Esophagus muscularis mucosa (tissue), 4 donors: ENCODE measurements around the gene USP34. TPM values are rescaled to one million over a fixed set of nuclear protein-coding genes. Genes with fewer than 3 reads are reported as not detected.
"Not testable (repeated sequence)": the region's sequence is repeated elsewhere in the genome, so short reads cannot be mapped to it uniquely, and the experiment has no call there.

Experiments
- DNase-seq: peaks from one replicate; pipeline ENCODE4 v3.0.0-alpha.2; 2017; ENCODE audit errors: extremely low spot score
- H3K27ac ChIP-seq, 4 donors: fragments of 200-600 bp; sonication (generic); replicated peaks in 1 of 4; 1 replicate in 3 of 4; 2 replicates in 1 of 4; pipeline ENCODE4 v1.5.1; 2016 to 2019; ENCODE audit warnings: mild to moderate bottlenecking in 1 of 4
- H3K27me3 ChIP-seq, 4 donors: fragments of 200-600 bp; sonication (generic); one replicate each; pipeline versions ENCODE4 v1.5.1 to v1.6.0; 2016 to 2019
- H3K36me3 ChIP-seq, 4 donors: fragments of 200-600 bp; sonication (generic); one replicate each; pipeline ENCODE4 v1.5.1; 2016 to 2019
- H3K4me1 ChIP-seq, 4 donors: fragments of 200-600 bp; sonication (generic); one replicate each; pipeline ENCODE4 v1.5.1; 2016 to 2019
- H3K4me3 ChIP-seq, 4 donors: fragments of 200-600 bp; sonication (generic); 1 replicate in 2 of 4; 2 replicates in 2 of 4; pipeline ENCODE4 v1.5.1; 2016 to 2019; ENCODE audit warnings: mild to moderate bottlenecking in 4 of 4, moderate library complexity in 1 of 4
- H3K9me3 ChIP-seq, 4 donors: fragments of 200-600 bp; sonication (generic); 1 replicate in 3 of 4; 2 replicates in 1 of 4; pipeline ENCODE4 v1.5.1; 2016 to 2019
- EP300 ChIP-seq: sonication (generic); formaldehyde crosslinking; IDR thresholded peaks from one replicate; pipeline ENCODE4 v1.6.1; 2017; ENCODE audit warnings: antibody characterized with exemption
- POLR2A ChIP-seq: fragments of 450-650 bp; IDR thresholded peaks from one replicate; pipeline ENCODE4 v1.6.1; 2017; ENCODE audit warnings: antibody characterized with exemption, moderate library complexity, mild to moderate bottlenecking, low read depth
- POLR2AphosphoS5 ChIP-seq, 2 donors: sonication (generic); formaldehyde crosslinking; IDR thresholded peaks; one replicate each; pipeline ENCODE4 v1.6.1; 2017; ENCODE audit warnings: antibody characterized with exemption in 2 of 2
- WGBS: methylation state at CpG from one replicate; pipeline ENCODE4 v1.1.5; 2018; 5-methylcytosine and 5-hydroxymethylcytosine counted together
- intact Hi-C: fragments of 100-400 bp; cut with DNase I; formaldehyde crosslinking; loops from one replicate; pipeline ENCODE4 v1.15.1; 2023
- total RNA-seq, 4 donors: library from RNA; depleted of rRNA; stranded (reverse); fragments of >200 nt; gene quantifications; one replicate each; pipeline versions ENCODE4 v1.1.0 to v1.2.1, GENCODE V29; 2016
- TF ChIP-seq, protein P1 (sequence below), 3 experiments: fragments of 200-600 bp in 2 of 3; fragments of 450-650 bp in 1 of 3; sonication (generic) in 2 of 3; IDR thresholded peaks; one replicate each; pipeline ENCODE4 v1.5.1; 2017 to 2019; ENCODE audit warnings: antibody characterized with exemption in 3 of 3, mild to moderate bottlenecking in 2 of 3, moderate library complexity in 1 of 3

Gene USP34
- total RNA-seq, 4 donors from 2014 or later = 124 to 137 (median 129) TPM

DNA sequence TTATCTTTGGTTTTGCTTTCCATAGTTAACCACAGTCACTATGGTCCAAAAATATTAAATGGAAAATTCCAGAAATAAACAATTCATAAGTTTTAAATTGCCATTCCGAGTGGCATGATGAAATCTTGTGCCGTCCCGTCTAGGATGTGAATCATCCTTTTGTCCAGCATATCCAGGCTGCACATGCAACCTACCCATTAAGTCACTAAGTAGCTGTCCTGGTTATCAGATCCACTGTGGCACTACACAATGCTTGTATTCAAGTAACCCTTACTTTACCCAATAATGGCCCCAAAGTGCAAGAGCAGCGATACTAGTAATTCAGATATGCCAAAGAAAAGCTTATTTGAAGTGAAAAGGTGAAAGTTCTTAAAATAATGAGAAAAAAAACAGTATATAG is 10.7 kb downstream of the USP34 start:
- Histone ChIP-seq H3K27me3 (no peaks in the 10 kb centered on the region), H3K4me3 (no peak overlapping the region), H3K9me3 (no peaks in the 10 kb centered on the region), H3K27ac (no peak overlapping the region), H3K4me1 (peaks cover 35 to 85% (median 74%) of the 10 kb centered on the region in 4 donors), H3K36me3 (no peaks in the 10 kb centered on the region)
- WGBS = 50% methylated on average over 4 of the region's 4 CpGs
- intact Hi-C loops = loop anchor here (10.0 kb wide), 1 partner anchor 395 kb away; the partner anchor contains the start of gene FAM161A
- TF ChIP-seq, protein P1, sequence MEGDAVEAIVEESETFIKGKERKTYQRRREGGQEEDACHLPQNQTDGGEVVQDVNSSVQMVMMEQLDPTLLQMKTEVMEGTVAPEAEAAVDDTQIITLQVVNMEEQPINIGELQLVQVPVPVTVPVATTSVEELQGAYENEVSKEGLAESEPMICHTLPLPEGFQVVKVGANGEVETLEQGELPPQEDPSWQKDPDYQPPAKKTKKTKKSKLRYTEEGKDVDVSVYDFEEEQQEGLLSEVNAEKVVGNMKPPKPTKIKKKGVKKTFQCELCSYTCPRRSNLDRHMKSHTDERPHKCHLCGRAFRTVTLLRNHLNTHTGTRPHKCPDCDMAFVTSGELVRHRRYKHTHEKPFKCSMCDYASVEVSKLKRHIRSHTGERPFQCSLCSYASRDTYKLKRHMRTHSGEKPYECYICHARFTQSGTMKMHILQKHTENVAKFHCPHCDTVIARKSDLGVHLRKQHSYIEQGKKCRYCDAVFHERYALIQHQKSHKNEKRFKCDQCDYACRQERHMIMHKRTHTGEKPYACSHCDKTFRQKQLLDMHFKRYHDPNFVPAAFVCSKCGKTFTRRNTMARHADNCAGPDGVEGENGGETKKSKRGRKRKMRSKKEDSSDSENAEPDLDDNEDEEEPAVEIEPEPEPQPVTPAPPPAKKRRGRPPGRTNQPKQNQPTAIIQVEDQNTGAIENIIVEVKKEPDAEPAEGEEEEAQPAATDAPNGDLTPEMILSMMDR (IDR thresholded peaks at IDR 0.05) = no peak
- no peak for TF ChIP-seq EP300
- no peak for TF ChIP-seq POLR2A
- no peak for TF ChIP-seq POLR2AphosphoS5 (IDR thresholded peaks at IDR 0.05)
- no peak for DNase-seq

DNA sequence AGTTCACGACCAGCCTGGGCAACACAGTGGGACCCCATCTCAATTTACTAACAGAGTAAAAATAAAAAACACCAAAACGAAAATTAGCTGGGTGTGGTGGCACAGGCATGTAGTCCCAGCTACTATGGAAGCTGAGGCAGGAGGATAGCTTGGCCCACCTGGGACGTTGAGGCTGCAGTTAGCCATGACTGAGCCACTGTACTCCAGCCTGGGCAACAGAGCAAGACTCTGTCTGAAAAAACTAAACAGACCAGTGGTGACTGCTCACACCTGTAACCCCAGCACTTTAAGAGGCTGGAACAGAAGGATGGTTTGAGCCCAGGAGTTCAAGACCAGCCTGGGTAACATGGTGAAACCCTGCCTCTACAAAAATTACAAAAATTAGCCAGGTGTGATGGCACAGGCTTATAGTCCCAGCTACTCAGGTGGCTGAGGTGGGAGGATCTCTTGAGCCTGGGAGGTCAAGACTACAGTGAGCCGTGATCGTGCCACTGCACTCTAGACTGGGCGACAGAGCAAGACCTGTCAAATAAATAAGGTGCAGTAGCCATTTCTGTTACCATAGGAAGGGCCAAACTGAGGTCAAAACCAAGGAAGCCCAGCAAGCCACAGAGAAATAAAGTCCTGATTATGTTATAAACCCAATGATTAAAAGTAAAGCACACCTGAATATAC is 14.0 kb downstream of the USP34 start:
- TF ChIP-seq POLR2AphosphoS5 (IDR thresholded peaks at IDR 0.05) = no peak
- TF ChIP-seq POLR2A = no peak
- TF ChIP-seq EP300 = no peak
- no peak for DNase-seq
- intact Hi-C loops = no loop called here
- Histone ChIP-seq H3K27ac (no peak overlapping the region), H3K4me1 (peaks cover 35 to 66% (median 57%) of the 10 kb centered on the region in 4 donors), H3K9me3 (no peaks in the 10 kb centered on the region), H3K36me3 (no peaks in the 10 kb centered on the region), H3K27me3 (no peaks in the 10 kb centered on the region), H3K4me3 (no peak overlapping the region)
- 82% methylated on average over 6 of the region's 6 CpGs for WGBS

DNA sequence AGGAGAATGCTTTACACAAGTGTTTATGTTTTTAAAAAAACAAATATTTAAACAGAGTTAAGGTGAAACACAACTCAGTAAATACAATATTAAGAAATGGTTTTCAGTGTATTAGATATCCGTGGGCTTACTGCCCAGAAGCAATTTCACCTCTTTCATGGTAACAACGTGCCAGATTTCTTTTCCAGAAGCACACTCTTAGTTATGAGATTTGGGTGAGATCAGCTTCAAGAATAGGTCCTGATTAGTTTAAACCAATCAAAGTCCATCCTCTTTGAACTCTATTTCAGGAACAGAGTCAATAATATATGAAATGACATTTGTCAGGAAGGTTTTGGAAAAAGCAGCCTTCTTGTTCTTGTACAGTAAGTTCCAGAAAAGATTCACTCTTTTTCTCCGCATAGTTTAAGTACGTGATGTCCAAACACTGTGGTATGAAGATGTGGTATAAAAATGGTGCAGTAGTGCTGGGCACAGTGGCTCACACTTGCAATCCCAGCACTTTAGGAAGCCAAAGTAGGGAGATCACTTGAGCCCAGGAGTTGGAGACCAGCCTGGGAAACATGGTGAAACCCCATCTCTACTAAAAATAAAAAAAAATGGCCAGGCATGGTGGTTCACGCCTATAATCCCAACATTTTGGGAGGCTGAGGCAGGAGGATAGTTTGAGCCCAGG is 14.7 kb downstream of the USP34 start:
- intact Hi-C loops = no loop called here
- Histone ChIP-seq H3K9me3 (no peaks in the 10 kb centered on the region), H3K4me1 (peaks cover 35 to 66% (median 55%) of the 10 kb centered on the region in 4 donors), H3K27me3 (no peaks in the 10 kb centered on the region), H3K4me3 (no peak overlapping the region), H3K27ac (no peak overlapping the region), H3K36me3 (no peaks in the 10 kb centered on the region)
- no peak for DNase-seq
- WGBS = 54% methylated on average over 5 of the region's 5 CpGs
- TF ChIP-seq, protein P1 (IDR thresholded peaks at IDR 0.05) = no peak

DNA sequence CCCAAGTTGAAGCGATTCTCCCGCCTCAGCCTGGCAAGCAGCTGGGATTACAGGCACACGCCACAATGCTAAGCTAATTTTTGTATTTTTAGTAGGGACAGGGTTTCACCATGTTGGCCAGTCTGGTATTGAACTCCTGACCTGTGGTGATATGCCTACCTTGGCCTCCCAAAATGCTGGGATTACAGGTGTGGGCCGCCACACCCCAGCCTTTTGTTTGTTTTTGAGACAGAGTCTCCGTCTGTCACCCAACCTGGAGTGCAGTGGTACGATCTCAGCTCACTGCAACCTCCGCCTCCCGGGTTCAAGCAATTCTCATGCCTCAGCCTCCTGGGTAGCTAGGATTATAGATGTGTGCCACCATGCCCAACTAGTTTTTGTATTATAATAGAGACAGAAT is 15.9 kb downstream of the USP34 start:
- DNase-seq = not testable (repeated sequence)

DNA sequence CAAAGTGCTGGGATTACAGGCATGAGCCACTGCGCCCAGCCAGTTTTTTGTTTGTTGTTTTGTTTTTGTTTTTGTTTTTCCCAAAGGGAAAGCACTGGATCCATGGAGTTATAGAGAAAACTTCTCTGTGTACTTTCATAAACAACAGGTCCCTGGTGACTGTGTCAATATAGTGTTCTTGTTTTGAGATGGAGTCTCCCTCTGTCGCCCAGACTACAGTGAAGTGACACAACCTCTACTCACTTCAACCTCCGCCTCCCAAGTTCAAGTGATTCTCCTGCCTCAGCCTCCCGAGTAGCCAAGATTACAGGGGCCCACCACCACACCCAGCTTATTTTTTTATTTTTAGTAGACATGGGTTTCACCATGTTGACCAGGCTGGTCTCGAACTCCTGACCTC is 16.5 kb downstream of the USP34 start:
- 96% methylated on average over 5 of the region's 5 CpGs for WGBS
- peaks cover 29 to 58% (median 42%) of the 10 kb centered on the region in 4 donors for H3K4me1 ChIP-seq

More for the DNA sequence above, 15.9 kb downstream of the USP34 start:
- peaks cover 35 to 64% (median 48%) of the 10 kb centered on the region in 4 donors for H3K4me1 ChIP-seq
- 96% methylated on average over 8 of the region's 8 CpGs for WGBS
- H3K9me3 ChIP-seq, H3K27ac ChIP-seq, intact Hi-C loops, H3K4me3 ChIP-seq, H3K27me3 ChIP-seq, H3K36me3 ChIP-seq: not testable (repeated sequence)

More for the DNA sequence above, 16.5 kb downstream of the USP34 start:
- Histone ChIP-seq H3K36me3 (no peaks in the 10 kb centered on the region), H3K4me3 (no peak overlapping the region), H3K9me3 (no peaks in the 10 kb centered on the region), H3K27me3 (no peaks in the 10 kb centered on the region), H3K27ac (no peak overlapping the region)
- intact Hi-C loops = no loop called here
- TF ChIP-seq, protein P1 (IDR thresholded peaks at IDR 0.05) = no peak
- no peak for TF ChIP-seq POLR2A
- no peak for TF ChIP-seq EP300
- no peak for TF ChIP-seq POLR2AphosphoS5 (IDR thresholded peaks at IDR 0.05)
- DNase-seq = no peak
